ENCODE data around the gene TSC1.

Gene TSC1

GRCh38 chr9:132931178-132931735 lies 13.2 kb downstream of the TSC1 start:
- no peak for DNase-seq

GRCh38 chr9:132927704-132928103 lies 16.7 kb downstream of the TSC1 start:
- DNase-seq: no peak

- no peak for DNase-seq
Measured at GRCh38 chr9:132923346-132923902, 21.0 kb downstream of the TSC1 start.

GRCh38 chr9:132919614-132920268 lies 24.7 kb downstream of the TSC1 start:
- DNase-seq: no peak

GRCh38 chr9:132914924-132915323 lies 29.5 kb downstream of the TSC1 start:
- no peak for DNase-seq

GRCh38 chr9:132912131-132912530 lies 32.3 kb downstream of the TSC1 start:
- DNase-seq: no peak

- no peak for DNase-seq
Measured at GRCh38 chr9:132910376-132910775, 34.0 kb downstream of the TSC1 start.

- DNase-seq: no peak
Measured at GRCh38 chr9:132909311-132909710, 35.1 kb downstream of the TSC1 start.

- DNase-seq: no peak
Measured at GRCh38 chr9:132908635-132909034, 35.8 kb downstream of the TSC1 start.

- no peak for DNase-seq
Measured at GRCh38 chr9:132905726-132906125, 38.7 kb downstream of the TSC1 start.

GRCh38 chr9:132903574-132904492 lies 40.6 kb downstream of the TSC1 start:
- DNase-seq: no peak

- DNase-seq: peak; percentile 89
Measured at GRCh38 chr9:132901858-132902831, 42.3 kb downstream of the TSC1 start.

- no peak for DNase-seq
Measured at GRCh38 chr9:132898051-132898450, 46.4 kb downstream of the TSC1 start.

GRCh38 chr9:132896906-132897305 lies 47.5 kb downstream of the TSC1 start:
- no peak for DNase-seq

- DNase-seq: no peak
Measured at GRCh38 chr9:132896264-132896663, 48.2 kb downstream of the TSC1 start.

- no peak for DNase-seq
Measured at GRCh38 chr9:132894862-132895835, 49.3 kb downstream of the TSC1 start.

- DNase-seq: no peak
Measured at GRCh38 chr9:132894346-132894745, 50.1 kb downstream of the TSC1 start.

GRCh38 chr9:132892400-132892799 lies 52.0 kb downstream of the TSC1 start:
- DNase-seq: peak; percentile 31

GRCh38 chr9:132888151-132888550 lies 56.3 kb downstream of the TSC1 start:
- no peak for DNase-seq

GRCh38 chr9:132887181-132888120 lies 57.0 kb downstream of the TSC1 start:
- no peak for DNase-seq

Data from activated effector memory CD4-positive, alpha-beta T cell treated with anti-CD3 and anti-CD28 coated beads, Interleukin-2, amount 50 U/mL, for 16 hours (primary cell).